GM21515 (cell line): Measurements from ENCODE around the gene IMMT.

Source experiments
- ATAC-seq: cut with Tn5 transposase; IDR thresholded peaks from one replicate; pipeline ENCODE4 v1.9.1; 2021; ENCODE audit not compliant: unreplicated experiment

IMMT gene

GRCh38 chr2:86094229-86094628 is 101.0 kb downstream of the IMMT start:
- no peak for ATAC-seq
